HCT116 (cell line): ENCODE data around the gene GDPD3. TPM values are rescaled to one million over a fixed set of nuclear protein-coding genes. Genes with fewer than 3 reads are reported as not detected.

Experiments
- ATAC-seq: fragments of 200-7000 bp; cut with Tn5 transposase; 2 replicates; pipeline ENCODE4 v1.9.1; 2020; ENCODE audit warnings: mild to moderate bottlenecking, moderate library complexity
- BruUV-seq: library from RNA; stranded (reverse); fragments of 400-500 nt; replicated peaks from 2 replicates; lab custom pipeline; 2021; lab: Mats Ljungman, UMichigan
- CTCF ChIA-PET: fragments of 300-600 bp; sonication (Branson Sonifier 250); formaldehyde crosslinking; loops from one replicate; lab custom pipeline; 2021; ENCODE audit warnings: antibody characterized with exemption; lab: Charles Lee
- POLR2A ChIA-PET: fragments of 300-600, 350-600 bp; sonication (Branson Sonifier 250); formaldehyde crosslinking; loops from one replicate; lab custom pipeline; 2021; ENCODE audit warnings: antibody characterized with exemption; lab: Charles Lee
- RAD21 ChIA-PET, 2 experiments: fragments of 300-600 bp; sonication (Branson Sonifier 250); formaldehyde crosslinking; loops; one replicate each; lab custom pipeline; 2023; ENCODE audit warnings: low total read pairs in 2 of 2; ENCODE audit not compliant: uncharacterized antibody in 2 of 2, unreplicated experiment in 2 of 2, low non-redundant PET in 1 of 2; lab: Charles Lee
- DNase-seq: peaks from one replicate; pipeline ENCODE4 v3.0.0-alpha.2; 2010; ENCODE audit warnings: low read depth, low spot score
- H2AFZ ChIP-seq: fragments of 200-600 bp; shearing (Covaris generic), sonication (generic); 2 replicates; pipeline ENCODE4 v1.6.1; 2017; ENCODE audit warnings: low read depth, mixed run types, mixed read lengths, antibody characterized with exemption, low read length; ENCODE audit not compliant: poor library complexity, severe bottlenecking
- H3K27ac ChIP-seq: 2 replicates; pipeline ENCODE4 v1.5.1; 2012; ENCODE audit warnings: low read depth, low read length
- H3K27me3 ChIP-seq: fragments of 200-600 bp; sonication (generic); 2 replicates; pipeline ENCODE4 v1.6.1; 2016; ENCODE audit warnings: mixed run types, low read length, mixed read lengths; ENCODE audit not compliant: insufficient read depth
- H3K36me3 ChIP-seq, 2 experiments: fragments of 200-500 bp in 1 of 2; fragments of 200-600 bp in 1 of 2; sonication (Bioruptor generic) in 1 of 2; sonication (generic) in 1 of 2; 2 replicates each; pipeline versions ENCODE4 v1.5.1 to v1.6.1; 2014 to 2016; ENCODE audit warnings: low read length in 2 of 2, inconsistent platforms in 1 of 2, mixed read lengths in 1 of 2, mixed run types in 1 of 2; ENCODE audit not compliant: insufficient read depth in 2 of 2, control insufficient read depth in 1 of 2
- H3K4me1 ChIP-seq, 2 experiments: fragments of 200-600 bp in 1 of 2; sonication (generic) in 1 of 2; 2 replicates each; pipeline versions ENCODE4 v1.5.1 to v1.6.1; 2012 to 2017; ENCODE audit warnings: low read length in 2 of 2, inconsistent platforms in 1 of 2, mild to moderate bottlenecking in 1 of 2, mixed read lengths in 1 of 2, mixed run types in 1 of 2, moderate library complexity in 1 of 2; ENCODE audit not compliant: insufficient read depth in 2 of 2, control insufficient read depth in 1 of 2
- H3K4me2 ChIP-seq: fragments of 200-600 bp; sonication (generic); 2 replicates; pipeline ENCODE4 v1.6.1; 2017; ENCODE audit warnings: mixed run types, low read length, mixed read lengths
- H3K4me3 ChIP-seq, 2 experiments: fragments of 200-600 bp in 1 of 2; sonication (generic) in 1 of 2; replicated peaks in 1 of 2; 2 replicates each; pipeline ENCODE4 v1.5.1; 2011 to 2016; ENCODE audit warnings: low read length in 2 of 2, control low read depth in 1 of 2, low read depth in 1 of 2, mild to moderate bottlenecking in 1 of 2, mixed read lengths in 1 of 2, mixed run types in 1 of 2
- H3K79me2 ChIP-seq: fragments of 200-600 bp; sonication (generic); 2 replicates; pipeline ENCODE4 v1.6.1; 2017; ENCODE audit warnings: mild to moderate bottlenecking, mixed run types, low read length, moderate library complexity, mixed read lengths; ENCODE audit not compliant: insufficient read depth
- H3K9ac ChIP-seq: fragments of 200-600 bp; sonication (generic); 2 replicates; pipeline ENCODE4 v1.6.1; 2016; ENCODE audit warnings: low read length, mixed read lengths
- H3K9me2 ChIP-seq: fragments of 200-600 bp; sonication (generic), shearing (Covaris generic); 2 replicates; pipeline ENCODE4 v1.6.1; 2017; ENCODE audit warnings: mixed run types, mild to moderate bottlenecking, moderate library complexity; ENCODE audit not compliant: insufficient read depth
- H3K9me3 ChIP-seq, 2 experiments: fragments of 200-500 bp in 1 of 2; fragments of 200-600 bp in 1 of 2; sonication (Bioruptor generic) in 1 of 2; sonication (generic) in 1 of 2; 2 replicates each; pipeline ENCODE4 v1.6.1; 2014 to 2017; ENCODE audit warnings: low read length in 2 of 2, mixed read lengths in 2 of 2, inconsistent platforms in 1 of 2, low read depth in 1 of 2, mild to moderate bottlenecking in 1 of 2, mixed run types in 1 of 2, moderate library complexity in 1 of 2; ENCODE audit not compliant: control insufficient read depth in 1 of 2, insufficient read depth in 1 of 2
- H4K20me1 ChIP-seq: fragments of 200-600 bp; sonication (generic), shearing (Covaris generic); 2 replicates; pipeline ENCODE4 v1.6.1; 2017; ENCODE audit warnings: mixed run types, mild to moderate bottlenecking, moderate library complexity; ENCODE audit not compliant: insufficient read depth
- EGR1 ChIP-seq: IDR thresholded peaks from 2 replicates; pipeline ENCODE4 v1.6.1; 2012; ENCODE audit warnings: low read depth
- ELF1 ChIP-seq: IDR thresholded peaks from 2 replicates; pipeline ENCODE4 v1.6.1; 2012; ENCODE audit warnings: low read depth, borderline replicate concordance
- EZH2phosphoT487 ChIP-seq: fragments of 200-600 bp; IDR thresholded peaks from 2 replicates; pipeline ENCODE4 v1.6.1; 2018; ENCODE audit warnings: antibody characterized with exemption, borderline replicate concordance
- FOSL1 ChIP-seq: IDR thresholded peaks from 2 replicates; pipeline ENCODE4 v1.6.1; 2012; ENCODE audit warnings: low read depth
- JUND ChIP-seq: IDR thresholded peaks from 2 replicates; pipeline ENCODE4 v1.6.1; 2012
- POLR2A ChIP-seq: IDR thresholded peaks from 2 replicates; pipeline ENCODE4 v1.7.0; 2011; ENCODE audit warnings: borderline replicate concordance; ENCODE audit not compliant: insufficient read depth, insufficient read length; ENCODE audit errors: extremely low read depth
- REST ChIP-seq: IDR thresholded peaks from 2 replicates; pipeline ENCODE4 v1.6.1; 2012; ENCODE audit warnings: low read depth
- SIN3A ChIP-seq: IDR thresholded peaks from 2 replicates; pipeline ENCODE4 v1.6.1; 2012; ENCODE audit warnings: low read depth
- SRF ChIP-seq: IDR thresholded peaks from 2 replicates; pipeline ENCODE4 v1.6.1; 2012; ENCODE audit warnings: low read depth
- ZBTB33 ChIP-seq: IDR thresholded peaks from 2 replicates; pipeline ENCODE4 v1.6.1; 2011; ENCODE audit warnings: mild to moderate bottlenecking, low read length, moderate library complexity; ENCODE audit not compliant: insufficient replicate concordance; ENCODE audit errors: extremely low read depth
- ZFX ChIP-seq: fragments of 450-650 bp; IDR thresholded peaks from 2 replicates; pipeline ENCODE4 v1.6.1; 2017
- ZNF274 ChIP-seq: fragments of 200-500 bp; sonication (Bioruptor generic); IDR thresholded peaks from 2 replicates; pipeline ENCODE4 v1.6.1; 2014; ENCODE audit warnings: mild to moderate bottlenecking, low read depth, low read length, inconsistent platforms
- intact Hi-C: fragments of 100-400 bp; cut with micrococcal nuclease; formaldehyde crosslinking; loops from 2 replicates; pipeline ENCODE4 v1.10.0; 2022
- total RNA-seq: library from RNA; stranded (reverse); gene quantifications from one replicate; pipeline ENCODE4 v1.2.1, GENCODE V29; 2021; ENCODE audit not compliant: unreplicated experiment

Gene GDPD3
- total RNA-seq, 1 experiment from 2014 or later = 7.0 TPM

- POLR2A ChIA-PET = no interaction called here
- RAD21 ChIA-PET = no interaction called here
- no peaks in the 10 kb centered on the region for H4K20me1 ChIP-seq
These were observed 28.5 kb downstream of the GDPD3 start for GRCh38 chr16:30084816-30085159.

More at GRCh38 chr16:30084816-30085159, 28.5 kb downstream of the GDPD3 start:
- intact Hi-C loops = no loop called here
- no peaks in the 10 kb centered on the region for H3K27me3 ChIP-seq
- no peak overlapping the region for H3K4me3 ChIP-seq
- CTCF ChIA-PET = no interaction called here
- BruUV-seq = no TSS peak
- H3K4me2 ChIP-seq = no peak overlapping the region
- ATAC-seq (no peak), DNase-seq (no peak)
- peaks cover 14% of the 10 kb centered on the region for H3K79me2 ChIP-seq
- no peaks in the 10 kb centered on the region for H3K9me2 ChIP-seq
- H3K27ac ChIP-seq = no peak overlapping the region
- H2AFZ ChIP-seq = no peak overlapping the region
- H3K4me1 ChIP-seq = peaks cover 0 to 14% of the 10 kb centered on the region in 2 experiments; a peak in 2 of 4 replicates
- no peaks in the 10 kb centered on the region for H3K9me3 ChIP-seq
- H3K36me3 ChIP-seq = peaks cover 30 to 43% of the 10 kb centered on the region in 2 experiments; a peak in 3 of 4 replicates
- TF ChIP-seq ZBTB33 (no peak), EGR1 (no peak), ZNF274 (no peak), SIN3A (no peak), REST (no peak), EZH2phosphoT487 (no peak), ELF1 (no peak), JUND (no peak), FOSL1 (no peak), ZFX (no peak), SRF (no peak), POLR2A (no peak)
- TF ChIP-seq, all 23 proteins: peak for 0
- no peak overlapping the region for H3K9ac ChIP-seq
